HL-60 (cell line): ENCODE results near the gene RPS3.

ENCODE experiments used
- CTCF ChIP-seq: IDR thresholded peaks from one replicate; pipeline ENCODE4 v1.5.1; 2011; ENCODE audit warnings: low read length, control low read depth, inconsistent platforms; ENCODE audit not compliant: insufficient read depth
- GABPA ChIP-seq: IDR thresholded peaks from 2 replicates; pipeline ENCODE4 v1.6.1; 2012; ENCODE audit warnings: low read depth
- POLR2AphosphoS5 ChIP-seq: IDR thresholded peaks from 2 replicates; pipeline ENCODE4 v1.6.1; 2012; ENCODE audit warnings: low read depth
- REST ChIP-seq: IDR thresholded peaks from 2 replicates; pipeline ENCODE4 v1.6.1; 2012; ENCODE audit warnings: low read depth; ENCODE audit not compliant: insufficient replicate concordance

GRCh38 chr11:75375626-75376025 is 23.7 kb upstream of the RPS3 start:
- TF ChIP-seq POLR2AphosphoS5, result no peak
- TF ChIP-seq CTCF, result no peak
- no peak for TF ChIP-seq GABPA
- TF ChIP-seq REST, result no peak
